ENCODE measurements around the gene TRIM39. TPM values are rescaled to one million over a fixed set of nuclear protein-coding genes. Genes with fewer than 3 reads are reported as not detected.

TRIM39 gene
- total RNA-seq, 2 donors from 2014 or later = 9.2 to 12.2 TPM

GRCh38 chr6:30317913-30318589 is 8.7 kb upstream of the TRIM39 start:
- TF ChIP-seq CTCF (IDR thresholded peaks at IDR 0.05) = no peak
- no peak overlapping the region for H3K4me3 ChIP-seq
- no peaks in the 10 kb centered on the region for H3K9me3 ChIP-seq
- H3K4me1 ChIP-seq = peaks cover 0 to 13% of the 10 kb centered on the region in 2 donors
- no peak overlapping the region for H3K27ac ChIP-seq
- no peak for DNase-seq (ENCODE audit: low spot score)
- H3K36me3 ChIP-seq = peaks cover 12% of the 10 kb centered on the region
- H3K27me3 ChIP-seq = no peaks in the 10 kb centered on the region

- H3K9me3 ChIP-seq = no peaks in the 10 kb centered on the region
- no peak for DNase-seq (ENCODE audit: low spot score)
- no peaks in the 10 kb centered on the region for H3K36me3 ChIP-seq
- peaks cover 0 to 20% of the 10 kb centered on the region in 2 donors for H3K4me1 ChIP-seq
- no peaks in the 10 kb centered on the region for H3K27me3 ChIP-seq
- H3K4me3 ChIP-seq = no peak overlapping the region
- H3K27ac ChIP-seq = no peak overlapping the region
- TF ChIP-seq CTCF (IDR thresholded peaks at IDR 0.05) = no peak
Measured at GRCh38 chr6:30319146-30319835, 7.4 kb upstream of the TRIM39 start.

GRCh38 chr6:30321692-30322388 is 4.9 kb upstream of the TRIM39 start:
- H3K36me3 ChIP-seq = no peaks in the 10 kb centered on the region
- H3K27ac ChIP-seq = no peak overlapping the region
- TF ChIP-seq CTCF (IDR thresholded peaks at IDR 0.05) = no peak
- no peaks in the 10 kb centered on the region for H3K27me3 ChIP-seq
- peaks cover 0 to 34% of the 10 kb centered on the region in 2 donors for H3K4me1 ChIP-seq
- no peak for DNase-seq (ENCODE audit: low spot score)
- H3K9me3 ChIP-seq = no peaks in the 10 kb centered on the region
- no peak overlapping the region for H3K4me3 ChIP-seq

- Histone ChIP-seq H3K27ac (no peak overlapping the region), H3K36me3 (no peaks in the 10 kb centered on the region), H3K27me3 (no peaks in the 10 kb centered on the region), H3K9me3 (no peaks in the 10 kb centered on the region), H3K4me1 (peaks cover 0 to 41% of the 10 kb centered on the region in 2 donors), H3K4me3 (no peak overlapping the region)
- no peak for DNase-seq (ENCODE audit: low spot score)
- TF ChIP-seq CTCF (IDR thresholded peaks at IDR 0.05) = no peak
Measured at GRCh38 chr6:30322527-30323501, 3.9 kb upstream of the TRIM39 start.

GRCh38 chr6:30323806-30324205 is 2.9 kb upstream of the TRIM39 start:
- Histone ChIP-seq H3K27me3 (no peaks in the 10 kb centered on the region), H3K9me3 (no peaks in the 10 kb centered on the region), H3K4me3 (no peak overlapping the region), H3K27ac (no peak overlapping the region), H3K36me3 (no peaks in the 10 kb centered on the region), H3K4me1 (peaks cover 0 to 44% of the 10 kb centered on the region in 2 donors)
- no peak for DNase-seq (ENCODE audit: low spot score)
- TF ChIP-seq CTCF (IDR thresholded peaks at IDR 0.05) = no peak

Measured in right atrium auricular region (tissue), 2 donors.